DOHH2 (cell line): ENCODE data around the gene TRIM51.
"Not testable (repeated sequence)": the region's sequence is repeated elsewhere in the genome, so short reads cannot be mapped to it uniquely, and the experiment has no call there.

Experiments used
- H3F3A ChIP-seq: fragments of 200-600 bp; sonication (generic), shearing (Covaris generic); 2 replicates; pipeline ENCODE4 v1.6.0; 2016; ENCODE audit warnings: antibody characterized with exemption, mild to moderate bottlenecking; ENCODE audit not compliant: control insufficient read depth, insufficient read depth
- H3K27ac ChIP-seq: fragments of 200-600 bp; sonication (generic); 2 replicates; pipeline ENCODE4 v1.5.1; 2014; ENCODE audit warnings: low read depth, mild to moderate bottlenecking, low read length, moderate library complexity
- H3K27me3 ChIP-seq: fragments of 200-600 bp; sonication (generic); 2 replicates; pipeline ENCODE4 v1.6.1; 2014; ENCODE audit warnings: mild to moderate bottlenecking, low read length, mixed read lengths; ENCODE audit not compliant: control insufficient read depth
- H3K36me3 ChIP-seq: fragments of 200-600 bp; sonication (generic); 2 replicates; pipeline ENCODE4 v1.6.1; 2014; ENCODE audit warnings: mild to moderate bottlenecking, low read length, moderate library complexity, mixed read lengths; ENCODE audit not compliant: control insufficient read depth
- H3K4me1 ChIP-seq: fragments of 200-600 bp; sonication (generic); 2 replicates; pipeline ENCODE4 v1.6.1; 2014; ENCODE audit warnings: mild to moderate bottlenecking, low read length, mixed read lengths; ENCODE audit not compliant: control insufficient read depth
- H3K4me2 ChIP-seq: fragments of 200-600 bp; sonication (generic); 2 replicates; pipeline ENCODE4 v1.6.0; 2014; ENCODE audit warnings: mild to moderate bottlenecking, low read length, moderate library complexity
- H3K4me3 ChIP-seq: fragments of 200-600 bp; sonication (generic); 2 replicates; pipeline ENCODE4 v1.5.1; 2014; ENCODE audit warnings: mild to moderate bottlenecking, low read length, mixed read lengths
- H3K79me2 ChIP-seq: fragments of 200-600 bp; sonication (generic); 2 replicates; pipeline ENCODE4 v1.6.1; 2014; ENCODE audit warnings: mild to moderate bottlenecking, low read length, mixed read lengths; ENCODE audit not compliant: control insufficient read depth
- H3K9me2 ChIP-seq: fragments of 200-600 bp; sonication (generic); replicated peaks from 2 replicates; pipeline ENCODE4 v1.6.1; 2014; ENCODE audit warnings: mild to moderate bottlenecking, low read length, mixed read lengths; ENCODE audit not compliant: control insufficient read depth
- H3K9me3 ChIP-seq: fragments of 200-600 bp; sonication (generic); 2 replicates; pipeline ENCODE4 v1.6.1; 2014; ENCODE audit warnings: antibody characterized with exemption, low read length, mixed read lengths; ENCODE audit not compliant: control insufficient read depth, insufficient read depth
- H4K20me1 ChIP-seq: fragments of 200-600 bp; sonication (generic); 2 replicates; pipeline ENCODE4 v1.6.0; 2014; ENCODE audit warnings: low read depth, mild to moderate bottlenecking, antibody characterized with exemption, low read length, moderate library complexity; ENCODE audit not compliant: control insufficient read depth, insufficient read depth
- CTCF ChIP-seq: fragments of 200-600 bp; sonication (generic); IDR thresholded peaks from one replicate; pipeline ENCODE4 v1.5.1; 2014; ENCODE audit warnings: antibody characterized with exemption, mild to moderate bottlenecking, low read depth, low read length; ENCODE audit not compliant: poor library complexity, severe bottlenecking
- EZH2phosphoT487 ChIP-seq: fragments of 200-600 bp; sonication (generic); IDR thresholded peaks from 2 replicates; pipeline ENCODE4 v1.6.1; 2017; ENCODE audit warnings: borderline replicate concordance, mild to moderate bottlenecking, antibody characterized with exemption, low read length, moderate library complexity, mixed read lengths

The TRIM51 gene

GRCh38 chr11:55882997-55883396 is at the start of gene TRIM51:
TRIM51 (plus strand) TSS chr11:55883297; CDS start chr11:55885429, 2,132 bp downstream.
- not testable (repeated sequence) for H3K9me2 ChIP-seq, H3K9me3 ChIP-seq, H3K79me2 ChIP-seq, H3K4me1 ChIP-seq, H3K4me3 ChIP-seq, H3K4me2 ChIP-seq, H3K27ac ChIP-seq, H3K36me3 ChIP-seq, H3K27me3 ChIP-seq, H4K20me1 ChIP-seq, H3F3A ChIP-seq

GRCh38 chr11:55838452-55838851 is 44.6 kb upstream of the TRIM51 start, which contains the start of gene OR5D16:
OR5D16 (plus strand) TSS chr11:55838752; CDS start chr11:55838752, 0 bp downstream.
- Histone ChIP-seq H3K4me1 (no peaks in the 10 kb centered on the region), H3K4me3 (no peak within 1 kb of the TSS), H3K27me3 (no peaks in the 10 kb centered on the region), H3K9me2 (no peaks in the 10 kb centered on the region), H3K27ac (no peak within 1 kb of the TSS), H3K79me2 (no peaks in the 10 kb centered on the region), H3K4me2 (no peak within 1 kb of the TSS), H4K20me1 (no peaks in the 10 kb centered on the region), H3F3A (no peaks in the 10 kb centered on the region), H3K36me3 (no peaks in the 10 kb centered on the region), H3K9me3 (peaks cover 7% of the 10 kb centered on the region; the same call in 1 of the 2 replicates)
- TF ChIP-seq EZH2phosphoT487 (no peak), CTCF (no peak)

GRCh38 chr11:55847453-55847852 is 35.6 kb upstream of the TRIM51 start:
- Histone ChIP-seq H4K20me1 (no peaks in the 10 kb centered on the region), H3K27me3 (no peaks in the 10 kb centered on the region), H3K9me3 (no peaks in the 10 kb centered on the region), H3K36me3 (no peaks in the 10 kb centered on the region), H3K4me1 (no peaks in the 10 kb centered on the region), H3K4me2 (no peak overlapping the region), H3K27ac (no peak overlapping the region), H3K79me2 (no peaks in the 10 kb centered on the region), H3K9me2 (no peaks in the 10 kb centered on the region), H3K4me3 (no peak overlapping the region), H3F3A (no peaks in the 10 kb centered on the region)
- TF ChIP-seq CTCF = no peak
- no peak for TF ChIP-seq EZH2phosphoT487

- H3K4me2 ChIP-seq = no peak overlapping the region
- no peak overlapping the region for H3K27ac ChIP-seq
- H3K4me1 ChIP-seq = no peaks in the 10 kb centered on the region
- H4K20me1 ChIP-seq = no peaks in the 10 kb centered on the region
- no peaks in the 10 kb centered on the region for H3K36me3 ChIP-seq
- no peaks in the 10 kb centered on the region for H3F3A ChIP-seq
- no peak overlapping the region for H3K4me3 ChIP-seq
- TF ChIP-seq EZH2phosphoT487 = no peak
- no peak for TF ChIP-seq CTCF
- no peaks in the 10 kb centered on the region for H3K9me2 ChIP-seq
- no peaks in the 10 kb centered on the region for H3K79me2 ChIP-seq
- no peaks in the 10 kb centered on the region for H3K9me3 ChIP-seq
- H3K27me3 ChIP-seq = no peaks in the 10 kb centered on the region
These were observed 34.1 kb upstream of the TRIM51 start for GRCh38 chr11:55849037-55849436.
